Activated CD4-positive, alpha-beta T cell treated with anti-CD3 and anti-CD28 coated beads, Interleukin-2, amount 50 U/mL, for 1 hour (primary cell): ENCODE results near the gene NAALADL2.

Experiments
- DNase-seq: peaks from one replicate; pipeline ENCODE4 v3.0.0-alpha.2; 2020

NAALADL2 gene

DNA sequence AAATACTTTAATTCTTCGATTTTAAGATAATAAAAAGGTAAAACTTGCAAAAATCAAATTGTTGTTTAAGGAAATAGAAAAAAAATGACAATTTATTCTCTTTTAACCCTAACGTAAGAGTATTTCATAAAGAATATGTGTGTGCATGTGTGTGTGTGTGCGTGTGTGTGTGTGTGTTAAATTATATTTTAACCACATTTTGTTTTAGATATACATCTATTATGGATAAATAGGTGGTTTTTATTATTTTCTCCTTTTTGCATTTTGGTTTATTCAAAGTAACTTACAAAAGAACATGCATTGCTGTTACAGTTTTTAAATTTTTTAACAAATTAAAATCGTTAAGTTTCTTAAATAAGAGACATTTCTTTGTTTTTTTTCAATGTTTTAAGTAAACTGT lies 414.4 kb downstream of the NAALADL2 start:
- no peak for DNase-seq

DNA sequence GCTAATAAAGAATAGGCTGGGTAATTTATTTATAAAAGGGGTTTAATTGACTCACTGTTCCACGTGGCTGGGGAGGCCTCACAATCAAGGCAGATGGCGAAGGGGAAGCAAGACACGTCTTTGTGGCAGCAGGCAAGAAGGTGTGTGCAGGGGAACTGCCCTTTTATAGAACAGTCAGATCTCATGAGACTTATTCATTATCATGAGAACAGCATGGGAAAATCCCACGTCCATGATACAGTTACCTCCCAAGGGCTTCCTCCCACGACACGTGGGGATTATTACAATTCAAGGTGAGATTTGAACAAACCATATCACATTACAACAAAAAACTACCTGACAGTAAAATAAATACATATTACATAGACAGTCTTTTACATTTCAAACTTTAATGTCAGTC lies 414.9 kb downstream of the NAALADL2 start:
- no peak for DNase-seq

DNA sequence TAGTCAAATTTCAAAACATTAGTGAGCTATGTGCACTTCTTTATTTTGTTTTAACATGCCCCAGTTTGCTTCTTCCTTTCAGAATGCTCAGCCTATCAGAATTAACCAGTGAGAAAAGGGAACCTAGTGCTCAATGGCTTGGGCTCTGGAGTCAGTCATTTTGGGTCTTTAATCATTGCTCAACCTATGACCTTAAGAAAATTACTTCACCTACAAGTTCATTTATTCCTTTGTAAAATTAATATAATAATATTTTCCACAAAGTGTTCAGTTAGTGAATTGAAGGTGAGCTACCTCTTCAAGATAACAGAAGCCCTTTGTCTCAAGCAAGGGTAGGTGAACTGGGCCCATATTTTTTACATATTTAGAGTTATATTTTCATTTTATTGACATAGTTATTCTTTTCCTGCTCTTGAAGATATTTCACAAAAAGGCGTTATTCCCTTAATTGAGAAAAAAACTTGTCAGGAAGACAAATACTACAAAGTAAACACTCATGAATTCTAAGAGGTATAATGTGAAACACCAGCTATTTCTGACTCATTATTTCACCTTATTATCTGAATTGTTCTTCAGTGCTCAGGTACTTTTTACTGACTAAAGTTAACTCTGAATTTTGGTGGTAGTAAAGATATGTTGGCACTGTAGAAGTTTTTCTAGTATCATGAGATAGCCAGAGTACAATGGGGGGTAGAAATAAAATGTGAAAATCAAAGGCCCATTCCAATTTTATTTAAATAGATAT lies 415.5 kb downstream of the NAALADL2 start:
- no peak for DNase-seq

DNA sequence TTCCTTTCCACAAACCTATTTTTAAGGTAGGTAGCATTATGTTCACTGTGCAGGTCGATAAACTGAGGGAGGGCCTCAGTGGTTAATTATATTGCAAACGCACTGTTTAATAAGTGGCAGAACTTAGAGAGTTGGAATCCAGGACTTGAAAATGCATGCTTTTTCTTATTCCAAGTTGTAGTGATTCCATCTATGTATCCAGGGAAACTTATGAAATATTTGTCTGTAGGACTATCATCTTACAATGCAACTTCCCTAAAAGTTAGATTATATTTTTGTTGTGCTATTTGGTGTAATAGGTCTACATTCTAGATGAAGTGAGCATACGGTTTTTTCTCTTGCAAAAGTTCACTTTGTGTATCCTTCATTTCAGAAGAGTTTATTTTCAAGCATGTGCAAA lies 419.5 kb downstream of the NAALADL2 start:
- DNase-seq: no peak

- no peak for DNase-seq
Observed at GRCh38 chr3:175279457-175279856, 420.3 kb downstream of the NAALADL2 start.

DNA sequence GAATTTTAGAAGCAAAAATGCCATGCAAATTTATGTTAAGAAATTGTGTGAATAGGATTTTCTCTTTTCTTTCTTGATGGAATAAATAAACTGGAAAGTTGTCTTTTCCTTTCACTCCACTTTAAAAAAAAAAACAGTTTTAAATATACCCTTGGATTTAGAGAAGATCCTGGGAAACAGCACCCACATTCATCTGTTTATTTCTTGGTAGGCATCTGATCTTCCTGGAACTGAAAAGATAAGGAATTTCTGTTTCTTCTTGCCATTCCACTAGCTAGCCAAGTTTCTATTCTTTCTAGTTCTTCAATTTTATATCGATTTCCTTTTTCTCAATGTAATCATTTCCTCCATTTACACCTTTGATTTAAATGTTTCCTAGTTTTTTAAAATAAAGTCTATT lies 420.8 kb downstream of the NAALADL2 start:
- DNase-seq: no peak

DNA sequence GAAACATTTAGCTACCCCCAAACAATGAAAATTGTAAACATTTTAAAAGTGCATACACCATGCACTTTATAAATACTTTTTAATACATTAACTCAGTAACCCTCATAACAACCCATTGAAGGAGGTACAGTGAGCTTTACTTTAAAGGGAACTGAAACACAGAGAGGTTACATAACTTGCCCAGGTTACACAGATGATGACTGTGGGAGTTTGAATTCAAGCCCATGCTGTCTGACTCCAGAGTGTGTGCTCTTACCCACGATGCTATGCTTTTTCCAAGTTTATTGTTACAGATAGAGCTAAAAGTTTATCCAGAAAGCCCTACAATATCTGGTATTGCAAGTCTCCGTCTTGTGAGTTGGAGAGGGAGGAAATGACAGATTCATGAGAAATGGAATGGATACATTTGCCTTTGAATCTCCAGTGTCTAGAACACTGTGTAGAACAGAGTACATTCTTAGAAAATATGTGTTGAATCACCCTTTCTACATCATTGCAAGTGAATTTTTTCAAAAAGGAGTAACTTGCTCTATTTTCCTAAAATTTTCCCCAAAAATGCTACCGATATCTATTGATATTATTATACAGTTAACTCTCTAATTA lies 428.3 kb downstream of the NAALADL2 start:
- no peak for DNase-seq

GRCh38 chr3:175288621-175289020 lies 429.5 kb downstream of the NAALADL2 start:
- DNase-seq: no peak

DNA sequence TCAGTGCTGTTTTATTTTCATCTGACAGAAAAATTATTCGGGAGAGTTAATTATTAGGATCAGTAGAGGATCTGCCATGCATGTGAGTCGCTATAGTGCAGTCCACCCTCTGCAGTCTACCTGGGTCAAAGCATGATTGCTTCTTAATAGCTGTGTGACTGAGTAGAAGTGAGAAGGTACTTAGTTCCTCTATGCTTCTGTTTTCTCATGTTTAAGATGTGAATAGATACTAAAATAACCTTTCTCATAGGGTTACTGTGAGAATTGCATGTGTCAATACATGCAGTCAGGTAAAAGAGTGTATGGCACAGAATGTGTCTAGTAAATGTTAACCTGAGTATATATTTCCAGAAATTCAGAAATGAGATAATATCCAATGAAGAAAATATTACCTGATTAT lies 435.7 kb downstream of the NAALADL2 start:
- DNase-seq: no peak

DNA sequence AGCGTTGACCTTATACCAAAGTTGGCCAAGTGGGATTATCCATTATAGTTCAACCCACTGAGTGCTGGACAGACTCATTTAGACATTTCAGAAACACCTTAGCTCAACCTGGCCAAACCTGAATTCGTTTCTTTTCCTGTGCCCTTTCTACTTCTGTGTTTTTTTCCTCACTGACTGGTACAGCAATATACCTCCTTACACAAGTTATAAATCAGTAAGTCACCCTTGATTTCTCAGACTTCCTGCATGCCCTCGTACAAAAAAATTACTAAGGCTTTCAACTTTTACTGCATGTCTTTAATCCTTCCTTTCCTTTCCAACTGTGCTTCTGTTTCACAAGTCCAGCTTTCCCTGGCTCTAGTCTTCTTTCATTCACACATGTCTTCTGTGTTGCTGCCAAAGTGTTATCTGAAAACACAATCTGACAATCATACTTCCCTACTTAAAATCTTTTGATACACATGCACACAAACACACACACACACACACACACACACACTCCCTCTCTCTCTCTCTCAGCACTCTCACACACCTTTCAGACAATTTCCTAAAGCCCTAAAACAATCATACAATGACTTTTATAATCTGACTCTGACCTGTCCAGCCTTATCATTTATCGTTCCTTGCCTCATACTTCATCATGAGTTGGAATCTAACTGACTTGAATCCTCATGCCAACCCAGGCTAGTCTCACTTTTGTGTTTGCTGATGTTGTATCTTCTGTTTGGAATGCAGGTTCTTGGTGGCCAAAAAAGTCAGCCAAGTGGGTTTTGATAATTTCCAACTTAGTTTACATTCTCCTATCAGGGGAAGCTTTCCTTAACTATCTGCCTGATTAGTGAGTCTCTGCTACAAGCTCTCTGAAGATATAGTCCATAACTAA lies 436.4 kb downstream of the NAALADL2 start:
- no peak for DNase-seq

DNA sequence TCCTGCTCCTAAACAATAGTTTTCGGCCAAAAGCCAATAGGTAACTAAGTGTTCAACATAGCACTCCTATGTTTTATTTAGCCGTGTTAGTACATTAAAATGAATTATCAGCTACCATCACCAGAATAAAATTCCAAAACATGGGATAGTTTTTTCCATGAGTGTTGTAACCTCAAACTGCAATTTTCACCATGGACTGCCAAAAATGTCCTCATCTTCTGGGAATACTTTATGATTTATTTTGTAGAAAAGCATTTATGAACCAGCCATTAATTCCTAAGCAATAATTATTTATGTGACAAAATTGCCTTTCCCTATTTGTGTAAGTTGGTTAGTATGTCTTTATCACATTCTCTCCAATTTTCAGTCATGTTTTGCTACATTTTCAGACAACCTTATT lies 438.1 kb downstream of the NAALADL2 start:
- DNase-seq: no peak

GRCh38 chr3:175301741-175302140 lies 442.6 kb downstream of the NAALADL2 start:
- no peak for DNase-seq

GRCh38 chr3:175304404-175304803 lies 445.3 kb downstream of the NAALADL2 start:
- no peak for DNase-seq

DNA sequence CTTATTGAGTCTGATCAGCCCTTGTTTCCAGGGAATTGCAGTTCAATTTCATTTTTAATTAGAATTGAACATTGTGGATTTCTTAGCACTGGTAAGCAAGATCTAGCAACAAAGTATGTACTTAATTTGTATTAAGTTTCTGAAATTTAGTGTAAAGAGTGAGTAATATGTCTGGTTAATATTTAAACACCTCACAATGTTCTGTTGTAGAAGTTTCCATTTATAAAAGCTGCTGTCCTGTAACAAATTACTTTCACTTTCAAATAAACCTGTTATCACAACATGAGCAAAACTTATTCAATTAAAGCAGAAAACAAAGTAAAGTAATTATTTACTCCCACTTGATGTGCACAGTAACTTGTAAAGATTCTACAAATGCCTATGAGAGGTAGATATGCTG lies 448.5 kb downstream of the NAALADL2 start:
- DNase-seq: no peak

DNA sequence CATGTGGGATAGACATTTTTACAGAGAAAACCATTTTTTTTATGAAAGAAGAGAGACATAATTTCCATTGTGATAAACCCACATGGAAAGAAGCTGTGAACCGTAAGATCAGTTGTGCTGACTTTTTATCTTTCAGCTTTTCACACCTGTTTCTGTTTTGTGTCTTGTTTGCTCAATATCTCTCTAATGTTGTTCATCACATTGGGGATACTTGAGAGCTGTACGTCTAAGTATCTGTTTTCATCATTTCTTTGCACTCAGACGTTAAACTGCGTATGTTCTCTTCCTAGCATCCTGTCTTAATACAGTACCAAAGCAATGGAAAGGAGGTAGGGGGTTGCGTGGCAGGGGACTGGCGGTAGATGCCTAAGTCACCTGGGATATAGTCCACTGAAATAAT lies 449.0 kb downstream of the NAALADL2 start:
- DNase-seq: no peak

DNA sequence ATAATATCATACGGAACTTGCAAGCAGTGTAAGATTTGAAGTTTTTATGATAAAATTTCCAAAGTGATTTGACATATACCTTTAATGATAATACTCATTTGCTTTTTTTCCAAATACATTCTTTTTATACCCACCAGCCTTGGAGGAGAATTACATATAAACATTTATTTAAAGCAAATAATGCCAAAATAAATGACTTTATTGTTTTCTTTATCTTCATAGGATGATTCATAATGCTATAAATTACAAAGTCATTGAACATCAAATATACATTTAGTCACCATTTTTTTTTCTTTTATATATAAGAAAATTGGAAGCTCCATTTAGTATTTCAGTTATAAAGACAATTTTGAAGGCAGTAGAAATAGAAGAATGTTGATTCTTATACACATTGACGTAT lies 450.9 kb downstream of the NAALADL2 start:
- no peak for DNase-seq

DNA sequence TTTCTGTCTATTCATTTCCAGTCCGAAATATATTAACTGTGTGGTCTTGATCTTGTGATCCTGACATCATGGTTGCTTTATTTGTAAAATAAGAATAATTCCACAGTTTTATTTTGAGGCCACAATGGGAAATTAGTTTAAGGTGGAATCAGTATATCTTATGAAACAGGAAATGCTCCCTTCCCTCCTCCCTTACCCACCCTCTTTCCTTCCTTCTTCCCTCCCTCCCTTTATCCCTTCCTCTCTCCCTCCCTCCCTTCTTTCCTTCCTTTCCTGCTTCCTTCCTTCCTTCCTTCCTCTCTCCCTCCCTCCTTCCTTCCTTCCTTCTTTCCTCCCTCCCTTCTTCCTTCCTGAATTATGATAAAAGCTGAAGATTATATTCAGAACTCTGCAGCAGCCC lies 452.3 kb downstream of the NAALADL2 start:
- no peak for DNase-seq

DNA sequence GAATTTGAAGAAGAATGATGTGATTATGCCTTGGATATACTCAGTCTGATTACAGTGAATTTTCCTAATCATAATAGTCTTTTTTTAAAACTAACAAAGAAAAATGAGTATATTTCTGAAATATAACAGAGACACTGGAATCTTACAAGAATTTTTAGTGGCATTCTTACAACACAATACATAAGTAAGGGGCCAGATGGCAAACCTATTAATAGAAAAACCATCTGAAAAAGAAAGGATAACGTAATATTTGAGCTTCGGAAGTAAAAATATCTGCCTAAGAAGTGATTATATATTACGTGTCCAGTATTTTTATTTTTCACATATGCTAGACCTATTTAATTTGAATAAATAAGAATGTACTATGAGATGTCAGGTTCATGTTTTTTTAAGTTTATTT lies 452.8 kb downstream of the NAALADL2 start:
- DNase-seq: no peak

- no peak for DNase-seq
Observed at GRCh38 chr3:175312791-175313190, 453.7 kb downstream of the NAALADL2 start.

- DNase-seq: no peak
Observed at GRCh38 chr3:175316799-175317198, 457.7 kb downstream of the NAALADL2 start.

GRCh38 chr3:175325440-175325839 lies 466.3 kb downstream of the NAALADL2 start:
- DNase-seq: no peak

- DNase-seq: no peak
Observed at GRCh38 chr3:175326041-175326440, 466.9 kb downstream of the NAALADL2 start.

DNA sequence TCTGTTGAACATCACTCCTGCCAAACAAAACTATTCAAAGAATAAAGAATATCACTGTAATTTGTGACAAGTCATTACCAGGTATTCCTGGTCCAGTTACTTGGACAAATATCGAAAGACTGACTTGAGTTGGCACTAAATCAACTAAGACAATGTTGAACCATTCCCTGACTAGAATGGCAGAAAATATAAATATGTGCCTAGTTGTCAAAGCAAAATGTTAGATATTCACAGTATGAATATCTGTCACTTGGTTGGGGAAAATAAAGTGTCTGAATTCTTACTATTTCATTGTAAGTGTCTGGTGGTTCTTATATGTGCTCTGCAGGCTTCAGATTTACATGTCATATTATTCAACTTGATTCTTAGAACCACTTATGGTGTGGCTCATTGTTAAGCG lies 470.2 kb downstream of the NAALADL2 start:
- DNase-seq: no peak

DNA sequence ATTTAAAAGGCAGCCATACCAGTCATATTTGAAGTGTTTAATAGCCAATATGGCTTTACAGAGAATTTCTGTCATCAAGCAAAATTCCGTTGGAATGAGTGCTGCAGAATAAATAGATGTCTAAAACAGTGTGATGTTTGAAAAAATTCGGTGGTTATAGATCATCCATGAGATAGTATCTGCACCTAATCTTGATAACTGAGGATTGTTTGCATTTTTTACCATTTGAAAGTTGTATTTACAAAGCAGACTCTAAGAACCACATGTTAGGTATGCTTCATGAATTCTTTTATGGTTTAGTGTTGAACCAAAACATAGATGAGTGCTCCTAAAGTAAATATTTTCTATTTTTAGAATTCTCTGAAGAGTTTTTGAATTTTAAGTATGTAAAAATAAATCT lies 476.1 kb downstream of the NAALADL2 start:
- no peak for DNase-seq
